HL-60 (cell line): ENCODE measurements around the gene NDEL1.

Experiments
- CTCF ChIP-seq: IDR thresholded peaks from one replicate; pipeline ENCODE4 v1.5.1; 2011; ENCODE audit warnings: low read length, control low read depth, inconsistent platforms; ENCODE audit not compliant: insufficient read depth
- POLR2AphosphoS5 ChIP-seq: IDR thresholded peaks from 2 replicates; pipeline ENCODE4 v1.6.1; 2012; ENCODE audit warnings: low read depth

GRCh38 chr17:8470447-8471047, 34.9 kb downstream of the NDEL1 start:
- TF ChIP-seq POLR2AphosphoS5 = no peak
- no peak for TF ChIP-seq CTCF
